ENCODE data around the gene MICAL3. TPM values are rescaled to one million over a fixed set of nuclear protein-coding genes. Genes with fewer than 3 reads are reported as not detected.

The MICAL3 gene, protein sequence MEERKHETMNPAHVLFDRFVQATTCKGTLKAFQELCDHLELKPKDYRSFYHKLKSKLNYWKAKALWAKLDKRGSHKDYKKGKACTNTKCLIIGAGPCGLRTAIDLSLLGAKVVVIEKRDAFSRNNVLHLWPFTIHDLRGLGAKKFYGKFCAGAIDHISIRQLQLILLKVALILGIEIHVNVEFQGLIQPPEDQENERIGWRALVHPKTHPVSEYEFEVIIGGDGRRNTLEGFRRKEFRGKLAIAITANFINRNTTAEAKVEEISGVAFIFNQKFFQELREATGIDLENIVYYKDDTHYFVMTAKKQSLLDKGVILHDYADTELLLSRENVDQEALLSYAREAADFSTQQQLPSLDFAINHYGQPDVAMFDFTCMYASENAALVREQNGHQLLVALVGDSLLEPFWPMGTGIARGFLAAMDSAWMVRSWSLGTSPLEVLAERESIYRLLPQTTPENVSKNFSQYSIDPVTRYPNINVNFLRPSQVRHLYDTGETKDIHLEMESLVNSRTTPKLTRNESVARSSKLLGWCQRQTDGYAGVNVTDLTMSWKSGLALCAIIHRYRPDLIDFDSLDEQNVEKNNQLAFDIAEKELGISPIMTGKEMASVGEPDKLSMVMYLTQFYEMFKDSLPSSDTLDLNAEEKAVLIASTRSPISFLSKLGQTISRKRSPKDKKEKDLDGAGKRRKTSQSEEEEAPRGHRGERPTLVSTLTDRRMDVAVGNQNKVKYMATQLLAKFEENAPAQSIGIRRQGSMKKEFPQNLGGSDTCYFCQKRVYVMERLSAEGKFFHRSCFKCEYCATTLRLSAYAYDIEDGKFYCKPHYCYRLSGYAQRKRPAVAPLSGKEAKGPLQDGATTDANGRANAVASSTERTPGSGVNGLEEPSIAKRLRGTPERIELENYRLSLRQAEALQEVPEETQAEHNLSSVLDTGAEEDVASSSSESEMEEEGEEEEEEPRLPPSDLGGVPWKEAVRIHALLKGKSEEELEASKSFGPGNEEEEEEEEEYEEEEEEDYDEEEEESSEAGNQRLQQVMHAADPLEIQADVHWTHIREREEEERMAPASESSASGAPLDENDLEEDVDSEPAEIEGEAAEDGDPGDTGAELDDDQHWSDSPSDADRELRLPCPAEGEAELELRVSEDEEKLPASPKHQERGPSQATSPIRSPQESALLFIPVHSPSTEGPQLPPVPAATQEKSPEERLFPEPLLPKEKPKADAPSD (N-terminal part only)
- polyA plus RNA-seq (2012; rRNA removed) = 50.9 and 83.1 TPM in 2 replicates
- 35.5 and 39.3 TPM in 2 replicates for polyA plus RNA-seq (2012; cell fraction: cytosol; rRNA removed)
- polyA plus RNA-seq (2012; cell fraction: nucleus; rRNA removed) = 293 and 319 TPM in 2 replicates

DNA sequence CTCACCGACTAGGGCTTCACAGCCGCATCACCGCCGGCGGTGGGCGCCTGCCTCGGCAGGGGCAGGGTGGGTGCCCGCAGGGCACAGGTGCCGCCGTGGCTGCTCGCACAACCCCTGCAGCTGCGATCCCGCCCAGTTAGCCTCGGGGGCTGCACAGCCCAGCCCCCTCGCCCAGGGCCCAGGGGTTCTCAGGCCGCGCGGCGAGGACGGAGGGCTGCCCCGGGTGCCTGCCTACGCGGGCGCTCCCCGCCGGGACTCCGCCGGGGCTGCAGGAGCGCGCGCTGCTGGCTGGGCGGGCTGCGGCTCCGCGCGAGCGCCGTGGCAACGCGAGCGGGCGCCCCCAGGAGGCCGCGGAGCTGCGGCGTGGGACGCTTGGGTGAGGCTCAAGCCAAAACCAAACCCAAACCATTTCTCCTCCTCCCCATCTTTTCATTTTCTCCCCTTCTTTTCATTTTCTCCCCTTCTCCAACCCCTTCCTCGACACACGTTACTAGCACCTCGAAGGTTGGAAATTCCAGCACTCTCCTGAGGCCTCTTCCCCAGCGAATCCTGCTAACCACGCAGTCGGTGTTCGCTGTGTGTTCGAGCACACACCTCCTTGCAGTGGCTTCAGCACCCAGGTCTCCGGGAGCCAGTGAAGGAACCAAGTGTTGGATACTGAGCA lies at the start of gene MICAL3:
Gene MICAL3 (minus strand): TSS at position 286 of the 664 bp plus-strand sequence. CDS start 117,749 bp downstream, outside the sequence.
- Histone ChIP-seq H3K9me3 (no peaks in the 10 kb centered on the region), H3K79me2 (ENCODE audit: insufficient read depth) (no peaks in the 10 kb centered on the region), H2AFZ (ENCODE audit: low read depth) (peak within 1 kb of the TSS; percentile 94), H3F3A (replicated peaks; ENCODE audit: insufficient read depth) (peaks cover 4% of the 10 kb centered on the region), H3K27me3 (ENCODE audit: insufficient read depth) (no peaks in the 10 kb centered on the region), H3K27ac (ENCODE audit: low read depth in 2 of 2, low read length in 1 of 2) (peak within 1 kb of the TSS; percentile 39 to 62; a peak in 3 of 4 replicates), H3K4me2 (peak within 1 kb of the TSS; percentile 99), H3K9ac (peak within 1 kb of the TSS; percentile 33; the same call in 1 of the 2 replicates), H3K4me1 (ENCODE audit: control insufficient read depth in 1 of 2, insufficient read depth in 2 of 2, low read depth in 1 of 2, low read length in 1 of 2) (peaks cover 0 to 10% of the 10 kb centered on the region in 2 experiments; a peak in 1 of 4 replicates), H3K4me3 (ENCODE audit: low read depth in 2 of 2, low read length in 1 of 2) (peak within 1 kb of the TSS; percentile 79 to 84), H3K36me3 (replicated peaks in 1 of 2; ENCODE audit: control insufficient read depth in 1 of 2, insufficient read depth in 2 of 2, low read length in 1 of 2) (no peaks in the 10 kb centered on the region), H4K20me1 (ENCODE audit: insufficient read depth) (no peaks in the 10 kb centered on the region), H3K9me2 (no peaks in the 10 kb centered on the region)
- peak; percentile 93 for DNase-seq
- CTCF ChIA-PET = interaction anchor here (0.7 to 5.1 kb wide), 33 partner anchors 10 to 211 kb away, joined by 3 to 44 read pairs (median 4); no protein-coding TSS in a partner anchor
- POLR2A ChIA-PET = no interaction called here
- WGBS (ENCODE audit: low lambda C conversion rate) = 2% methylated on average over 30 of the region's 56 CpGs
- peak; percentile 63 for TF ChIP-seq CTCF (IDR thresholded peaks at IDR 0.05)
- TF ChIP-seq USF1 (IDR thresholded peaks at IDR 0.05; ENCODE audit: borderline replicate concordance, low read depth) = no peak
- TF ChIP-seq, protein P1, sequence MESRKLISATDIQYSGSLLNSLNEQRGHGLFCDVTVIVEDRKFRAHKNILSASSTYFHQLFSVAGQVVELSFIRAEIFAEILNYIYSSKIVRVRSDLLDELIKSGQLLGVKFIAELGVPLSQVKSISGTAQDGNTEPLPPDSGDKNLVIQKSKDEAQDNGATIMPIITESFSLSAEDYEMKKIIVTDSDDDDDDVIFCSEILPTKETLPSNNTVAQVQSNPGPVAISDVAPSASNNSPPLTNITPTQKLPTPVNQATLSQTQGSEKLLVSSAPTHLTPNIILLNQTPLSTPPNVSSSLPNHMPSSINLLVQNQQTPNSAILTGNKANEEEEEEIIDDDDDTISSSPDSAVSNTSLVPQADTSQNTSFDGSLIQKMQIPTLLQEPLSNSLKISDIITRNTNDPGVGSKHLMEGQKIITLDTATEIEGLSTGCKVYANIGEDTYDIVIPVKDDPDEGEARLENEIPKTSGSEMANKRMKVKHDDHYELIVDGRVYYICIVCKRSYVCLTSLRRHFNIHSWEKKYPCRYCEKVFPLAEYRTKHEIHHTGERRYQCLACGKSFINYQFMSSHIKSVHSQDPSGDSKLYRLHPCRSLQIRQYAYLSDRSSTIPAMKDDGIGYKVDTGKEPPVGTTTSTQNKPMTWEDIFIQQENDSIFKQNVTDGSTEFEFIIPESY (IDR thresholded peaks at IDR 0.05; ENCODE audit: borderline replicate concordance, low read depth) = no peak
- TF ChIP-seq RFX5 (IDR thresholded peaks at IDR 0.05; ENCODE audit: low read length) = no peak
- TF ChIP-seq TCF12 (IDR thresholded peaks at IDR 0.05) = no peak
- no peak for TF ChIP-seq ELF1 (IDR thresholded peaks at IDR 0.05)
- no peak for TF ChIP-seq TAF1 (IDR thresholded peaks at IDR 0.05; ENCODE audit: borderline replicate concordance, low read depth, low read length)
- no peak for TF ChIP-seq NFIC (IDR thresholded peaks at IDR 0.05; ENCODE audit: borderline replicate concordance)
- peak; percentile 47; the same call in 1 of the 2 replicates for TF ChIP-seq RCOR1 (IDR thresholded peaks at IDR 0.05; ENCODE audit: low read length)
- TF ChIP-seq MXI1 (IDR thresholded peaks at IDR 0.05; ENCODE audit: low read depth, low read length) = peak; percentile 44; the same call in 1 of the 2 replicates
- no peak for TF ChIP-seq GATA2 (CRISPR knock-in tag; IDR thresholded peaks at IDR 0.05)
- TF ChIP-seq REST (IDR thresholded peaks at IDR 0.05; ENCODE audit: low read depth, low read length) = no peak
- peak; percentile 23; the same call in 1 of the 2 replicates for TF ChIP-seq NRF1 (IDR thresholded peaks at IDR 0.05; ENCODE audit: low read depth, low read length)
- peak; percentile 70 for TF ChIP-seq SMC3 (IDR thresholded peaks at IDR 0.05; ENCODE audit: low read depth, low read length)
- TF ChIP-seq EZH2phosphoT487 (IDR thresholded peaks at IDR 0.05; ENCODE audit: borderline replicate concordance, low read depth) = no peak
- no peak for TF ChIP-seq YY1 (IDR thresholded peaks at IDR 0.05; ENCODE audit: low read depth)
- no peak for TF ChIP-seq TEAD4 (IDR thresholded peaks at IDR 0.05; ENCODE audit: borderline replicate concordance, insufficient read depth)
- no peak for TF ChIP-seq MEF2A (IDR thresholded peaks at IDR 0.05; ENCODE audit: borderline replicate concordance, low read depth)
- TF ChIP-seq RAD21 (IDR thresholded peaks at IDR 0.05; ENCODE audit: low read length) = peak; percentile 64
- no peak for TF ChIP-seq JUND (IDR thresholded peaks at IDR 0.05)
